Thyroid gland (tissue), 4 donors: ENCODE results near the gene SLC25A2.

ENCODE experiments used
- CTCF ChIP-seq, 6 experiments: fragments of 200-600 bp in 3 of 6; fragments of 450-650 bp in 3 of 6; sonication (generic) in 3 of 6; IDR thresholded peaks; one replicate each; pipeline ENCODE4 v1.5.1; 2016 to 2019; ENCODE audit warnings: antibody characterized with exemption in 6 of 6, mild to moderate bottlenecking in 2 of 6, inconsistent platforms in 1 of 6, moderate library complexity in 1 of 6
- POLR2A ChIP-seq, 2 donors: fragments of 450-650 bp; IDR thresholded peaks; one replicate each; pipeline ENCODE4 v1.6.1; 2017; ENCODE audit warnings: antibody characterized with exemption in 2 of 2, mild to moderate bottlenecking in 2 of 2, moderate library complexity in 1 of 2

- TF ChIP-seq CTCF (IDR thresholded peaks at IDR 0.05) (no peak), POLR2A (IDR thresholded peaks at IDR 0.05) (no peak)
Observed at GRCh38 chr5:141306630-141307029, 2.8 kb upstream of the SLC25A2 start.
